GM21717 (cell line): ENCODE data around the gene CRYBA1.

Source experiments
- ATAC-seq: cut with Tn5 transposase; IDR thresholded peaks from one replicate; pipeline ENCODE4 v1.9.1; 2021; ENCODE audit warnings: mild to moderate bottlenecking, moderate library complexity; ENCODE audit not compliant: unreplicated experiment

Gene CRYBA1

DNA sequence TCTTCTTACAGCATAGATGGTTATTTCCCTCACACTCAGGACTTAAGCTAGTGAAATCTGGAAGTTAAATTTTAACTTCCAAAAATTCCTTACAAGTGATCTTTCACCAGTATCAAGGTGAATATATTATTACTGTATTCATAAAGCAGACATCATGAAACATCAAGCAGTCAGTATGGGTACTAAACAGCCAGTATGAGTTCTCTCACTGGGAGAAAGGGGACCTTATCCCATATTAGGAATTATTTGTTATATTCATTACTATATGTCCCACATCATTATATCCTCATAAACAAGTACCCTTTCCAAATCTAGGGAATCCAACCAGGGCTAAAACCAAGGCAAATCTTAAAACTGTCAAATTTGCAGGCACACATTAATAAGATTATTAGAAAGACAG is 32.0 kb downstream of the CRYBA1 start:
- ATAC-seq: no peak

DNA sequence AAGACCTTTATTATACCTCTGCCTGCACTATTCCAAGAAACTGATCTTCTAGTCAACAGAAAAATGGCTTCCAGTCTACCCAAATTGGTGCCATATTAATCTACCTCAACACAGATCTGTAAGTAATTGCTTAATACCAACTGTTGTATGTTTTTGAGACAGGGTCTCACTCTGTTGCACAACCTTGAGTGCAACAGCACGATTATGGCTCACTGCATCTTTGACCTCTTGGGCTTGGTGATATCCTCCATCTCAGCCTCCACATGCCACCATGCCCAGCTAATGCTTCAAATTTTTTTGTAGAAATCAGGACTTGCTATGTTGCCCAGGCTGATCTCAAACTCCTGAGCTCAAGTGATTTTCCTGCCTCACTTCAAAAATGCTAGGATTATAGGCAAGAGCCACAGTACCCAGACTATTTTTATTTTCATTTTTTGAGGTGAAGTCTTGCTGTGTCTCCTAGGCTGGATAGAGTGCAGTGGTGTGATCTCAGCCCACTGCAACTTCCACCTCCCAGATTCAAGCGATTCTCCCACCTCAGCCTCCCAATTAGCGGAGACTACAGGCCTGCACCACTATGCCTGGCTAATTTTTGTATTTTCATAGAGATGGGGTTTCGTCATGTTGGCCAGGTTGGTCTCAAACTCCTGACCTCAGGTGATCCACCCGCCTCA is 32.9 kb downstream of the CRYBA1 start:
- no peak for ATAC-seq

DNA sequence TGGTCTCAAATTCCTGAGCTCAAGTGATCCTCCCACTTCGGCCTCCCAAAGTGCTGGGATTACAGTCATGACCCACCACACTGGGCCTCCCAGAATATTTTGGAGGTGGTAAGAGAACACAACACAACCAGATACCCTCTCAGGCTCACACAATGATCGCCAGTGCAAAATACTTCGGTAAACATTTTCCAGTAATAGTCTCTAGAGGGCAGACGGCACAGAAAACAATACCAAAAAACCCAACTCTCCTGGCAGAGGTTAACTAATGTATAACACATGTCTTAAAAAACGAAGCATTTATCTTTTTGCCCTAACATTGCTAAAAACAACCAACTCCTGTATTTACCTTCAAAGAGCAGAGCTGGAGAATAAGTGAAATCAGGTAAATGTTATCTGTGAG is 36.8 kb downstream of the CRYBA1 start:
- no peak for ATAC-seq

DNA sequence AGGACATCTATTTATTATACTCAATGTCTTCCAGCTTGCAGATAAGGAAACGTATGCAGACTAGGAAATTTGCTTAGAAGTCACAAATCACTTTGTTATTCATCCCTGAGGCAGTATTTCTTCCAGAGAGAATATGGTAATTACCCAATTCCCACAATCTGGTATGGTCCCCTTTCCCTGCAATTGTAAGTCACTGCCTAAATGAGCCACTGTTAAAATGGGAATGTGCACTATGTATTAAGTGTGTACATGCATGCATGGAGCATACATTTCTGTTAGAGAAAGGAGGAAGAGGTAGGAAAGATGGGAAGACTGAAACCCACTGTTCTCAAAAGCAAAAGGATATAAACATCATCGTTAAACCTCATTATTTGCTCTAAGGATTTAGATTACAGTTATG is 37.3 kb downstream of the CRYBA1 start:
- ATAC-seq: no peak

DNA sequence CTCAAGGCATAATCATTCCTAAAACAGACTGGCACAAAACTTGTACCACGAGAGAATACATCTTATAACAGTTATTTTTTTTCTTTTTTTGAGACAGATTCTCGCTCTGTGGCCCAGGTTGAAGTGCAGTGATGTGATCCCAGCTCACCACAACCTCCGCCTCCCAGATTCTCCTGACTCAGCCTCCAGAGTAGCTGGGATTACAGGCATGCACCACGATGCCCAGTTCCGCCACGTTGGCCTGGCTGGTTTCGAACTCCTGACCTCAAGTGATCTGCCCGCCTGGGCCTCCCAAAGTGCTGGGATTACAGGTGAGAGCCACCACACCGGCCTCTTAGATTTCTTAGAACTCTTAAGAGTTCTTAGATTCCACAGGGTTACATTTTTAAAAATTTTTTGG is 43.2 kb downstream of the CRYBA1 start:
- no peak for ATAC-seq

DNA sequence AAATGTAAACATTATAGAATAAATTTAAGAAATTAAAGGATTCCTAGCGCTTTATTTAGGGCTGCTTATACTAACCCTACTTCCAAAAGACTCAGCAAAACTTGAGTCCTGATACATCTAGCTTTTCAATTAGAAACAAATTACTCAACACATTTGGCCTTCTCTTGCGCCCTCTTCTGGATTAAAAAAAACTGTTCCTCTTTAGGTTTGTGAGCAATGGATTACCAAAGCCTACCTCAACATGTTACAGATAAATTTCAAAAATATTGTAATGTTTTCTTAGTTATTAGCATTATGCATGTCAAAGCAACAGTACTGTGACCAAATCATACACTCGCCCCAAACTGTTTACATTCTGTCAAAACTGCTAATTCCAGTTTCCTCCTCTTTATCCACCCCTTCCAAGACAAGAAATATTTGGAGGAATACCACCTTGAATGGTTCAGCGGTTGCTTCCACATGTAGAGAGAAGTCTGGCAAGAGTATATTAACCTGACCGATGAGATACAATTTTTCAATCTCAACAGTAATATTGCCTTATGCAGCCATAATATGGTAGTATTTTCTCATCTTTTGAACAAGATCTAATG is 44.6 kb downstream of the CRYBA1 start:
- no peak for ATAC-seq

DNA sequence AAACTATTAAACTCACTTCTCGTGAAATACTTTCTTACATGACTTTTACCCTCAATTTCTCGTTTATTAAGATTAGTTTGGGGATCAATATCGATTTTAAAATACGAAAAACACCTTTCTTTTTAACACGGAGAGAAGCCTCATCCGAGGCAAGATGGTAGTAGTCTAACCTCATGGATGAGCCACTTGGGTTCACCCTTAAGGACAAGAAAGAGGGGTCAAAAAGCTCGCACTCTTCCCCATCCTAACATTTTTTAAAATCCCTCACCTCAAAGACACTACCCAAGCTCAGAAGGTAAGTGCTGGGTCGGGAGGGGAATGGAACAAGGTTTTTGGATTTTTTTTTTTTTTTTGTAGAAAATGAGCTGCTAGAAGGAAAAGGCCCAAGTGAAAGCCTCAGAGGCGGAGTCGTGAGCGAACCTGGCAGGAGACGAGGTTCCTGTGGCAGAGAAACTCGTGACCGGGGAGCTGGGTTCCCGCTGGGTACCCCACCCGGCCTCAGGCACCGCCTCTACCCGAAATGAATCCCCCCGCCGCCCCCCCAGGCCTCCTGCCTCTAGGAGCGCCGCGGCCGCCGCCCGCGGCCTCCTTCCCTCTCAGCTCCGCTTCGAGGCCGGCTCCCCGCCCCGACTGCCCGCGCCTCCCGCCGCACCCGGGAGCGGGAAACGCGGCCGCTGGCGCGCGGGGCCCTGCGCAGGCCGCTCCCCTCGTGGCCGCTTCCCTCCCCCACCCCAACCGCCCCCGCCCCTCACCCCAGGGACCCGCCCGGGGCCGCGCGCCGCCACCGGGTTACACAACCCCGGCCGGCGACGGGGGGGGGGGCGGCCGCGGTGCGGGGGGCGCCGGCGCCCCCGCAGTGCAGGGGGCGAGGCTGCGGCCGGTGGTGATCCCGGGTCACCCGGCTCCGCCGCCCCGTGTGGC is 45.7 kb downstream of the CRYBA1 start:
- ATAC-seq: no peak

DNA sequence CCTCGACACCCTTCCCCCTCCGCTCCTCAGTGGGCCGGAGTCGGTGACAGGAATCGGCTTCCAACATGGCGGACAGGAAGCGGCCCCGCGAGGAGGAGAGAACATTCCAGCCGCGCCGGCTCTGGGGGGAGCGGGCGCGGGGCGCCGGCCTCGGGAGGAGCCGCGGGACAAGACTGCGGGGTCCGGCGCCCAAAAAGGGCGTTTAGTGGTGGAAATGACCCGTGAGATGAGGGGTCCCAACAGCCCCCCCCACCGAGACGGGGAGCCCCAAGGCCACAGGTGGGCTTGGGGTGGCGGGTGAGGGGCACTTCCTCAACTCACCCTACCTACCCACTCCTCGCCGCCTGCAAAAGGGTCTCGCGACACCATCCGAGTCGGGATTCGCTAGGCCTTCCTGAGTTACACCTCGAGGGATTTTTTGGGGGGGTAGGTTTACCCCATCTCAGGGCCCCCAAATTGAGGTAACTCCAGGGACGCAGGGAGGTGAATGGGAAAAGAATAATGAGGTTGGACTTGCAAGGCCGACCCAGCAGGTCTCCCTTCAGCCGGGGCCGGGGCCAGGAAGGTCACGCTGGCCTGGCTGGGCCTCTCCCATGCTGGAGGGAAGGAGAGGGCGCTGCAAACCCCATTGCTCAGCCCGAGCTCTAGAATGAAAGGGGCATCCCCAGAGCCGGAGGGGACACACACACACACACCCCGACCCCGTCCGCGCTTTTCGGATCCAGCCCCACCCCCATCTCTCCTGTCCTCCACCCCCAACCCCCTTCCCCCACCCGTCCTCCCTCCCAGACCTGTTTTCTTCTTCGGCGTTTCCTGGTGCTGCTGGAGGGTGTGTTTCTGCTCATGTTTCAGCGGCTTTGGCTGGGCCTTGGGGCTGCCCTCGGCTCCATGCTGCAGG is 46.6 kb downstream of the CRYBA1 start:
- no peak for ATAC-seq

DNA sequence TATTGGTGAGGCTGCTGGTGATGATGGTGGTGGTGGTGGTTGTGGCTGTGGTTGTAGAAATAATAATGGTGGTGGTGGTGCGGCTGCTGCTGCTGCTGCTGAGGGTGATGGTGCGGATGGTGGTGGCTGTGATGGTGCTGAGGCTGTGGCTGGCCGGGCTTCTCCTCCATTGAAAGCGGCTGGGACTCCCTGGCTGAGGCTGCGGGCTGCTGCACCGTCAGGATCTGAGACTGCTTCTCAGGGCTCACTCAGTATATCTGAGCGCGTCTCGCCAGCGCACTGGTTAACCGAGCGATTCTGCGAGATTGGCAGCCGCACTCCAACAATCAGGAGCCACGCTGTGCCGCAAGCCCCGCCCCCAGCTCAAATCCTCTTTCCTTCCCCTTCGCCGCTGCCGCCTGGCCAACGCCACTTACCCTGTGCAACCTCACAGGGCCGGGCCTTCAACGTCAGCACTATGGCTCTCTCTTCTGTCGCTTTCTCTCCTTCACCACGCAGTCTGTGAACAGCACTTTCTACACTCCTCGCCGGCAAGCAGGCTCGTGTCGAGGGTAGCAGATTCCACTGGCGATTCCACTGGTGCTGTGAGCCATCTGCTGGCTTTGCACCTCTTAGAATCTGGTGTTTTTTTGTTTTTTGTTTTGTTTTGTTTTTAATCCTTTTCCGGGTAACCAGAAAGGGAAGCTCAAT is 47.4 kb downstream of the CRYBA1 start, which contains the start of gene NUFIP2:
NUFIP2 (minus strand) TSS at position 259 of the 690 bp plus-strand sequence; CDS start at position 170, 89 bp downstream.
- peak; percentile 76 for ATAC-seq

DNA sequence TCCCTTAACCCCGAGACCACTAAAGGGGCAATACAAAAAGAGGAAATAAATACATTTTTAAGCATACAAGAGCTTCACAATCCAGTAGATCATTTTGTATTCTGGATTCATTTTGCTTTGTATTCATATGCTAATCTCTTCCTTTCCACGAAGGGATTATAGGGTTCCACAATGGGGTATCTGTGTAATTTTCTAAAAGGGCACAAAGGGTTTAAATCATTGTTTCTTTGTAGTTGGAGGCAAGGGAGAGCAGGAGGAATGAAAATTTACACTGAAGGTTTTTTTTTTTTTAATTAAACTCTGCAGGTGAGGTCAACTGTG is 47.9 kb downstream of the CRYBA1 start:
- ATAC-seq: no peak

DNA sequence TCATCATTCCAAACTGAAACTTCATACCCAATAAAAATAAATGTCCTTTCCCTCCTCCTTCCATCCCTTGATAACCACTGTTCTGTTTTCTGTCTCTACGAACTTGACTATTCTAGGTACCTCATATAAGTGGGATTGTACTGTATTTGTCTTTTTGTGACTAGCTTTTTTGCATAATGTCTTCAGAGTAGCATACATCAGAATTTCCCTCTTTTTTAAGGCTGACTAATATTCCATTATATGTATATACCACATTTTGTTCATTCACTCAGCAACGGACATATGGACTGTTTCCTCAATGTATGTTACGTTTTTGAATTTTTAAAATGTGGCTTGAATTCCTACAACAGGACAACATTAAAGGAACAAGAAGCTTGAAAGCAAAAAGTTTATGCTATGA is 48.8 kb downstream of the CRYBA1 start:
- ATAC-seq: no peak

DNA sequence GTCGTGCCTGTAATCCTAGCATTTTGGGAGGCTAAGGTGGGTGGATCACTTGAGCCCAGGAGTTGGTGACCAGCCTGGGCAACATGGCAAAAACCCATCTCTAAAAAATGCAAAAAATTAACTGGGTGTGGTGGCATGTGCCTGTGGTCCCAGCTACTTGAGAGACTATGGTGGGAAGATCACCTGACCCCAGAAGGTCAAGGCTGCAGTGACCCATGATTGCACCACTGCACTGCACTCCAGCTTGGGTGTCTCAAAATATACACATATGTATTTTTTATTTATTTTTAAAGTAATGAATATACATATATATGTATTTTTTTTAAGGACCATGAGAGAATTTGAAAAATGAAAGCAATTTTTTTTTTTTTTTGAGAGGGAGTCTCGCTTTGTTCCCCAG is 52.4 kb downstream of the CRYBA1 start:
- ATAC-seq: no peak

DNA sequence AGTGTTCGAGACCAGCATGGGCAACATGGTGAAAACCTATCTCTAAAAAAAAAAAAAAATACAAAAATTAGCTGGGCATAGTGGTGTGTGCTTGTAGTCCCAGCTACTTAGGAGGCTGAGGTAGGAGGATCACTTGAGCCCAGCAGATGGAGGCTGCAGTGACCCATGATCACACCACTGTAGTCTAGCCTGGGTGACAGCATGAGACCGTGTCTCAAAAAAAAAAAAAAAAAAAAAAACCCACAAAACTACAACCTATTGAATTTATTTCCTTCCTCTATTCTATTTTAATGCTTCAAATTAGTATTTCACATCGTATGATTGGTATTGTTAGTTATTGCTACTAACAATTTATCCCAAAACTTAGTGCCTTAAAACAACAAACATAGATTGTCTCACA is 56.7 kb downstream of the CRYBA1 start:
- ATAC-seq: no peak
